ENCODE results near the gene FBXO31.

Gene FBXO31

GRCh38 chr16:87420026-87421002 lies 36.7 kb upstream of the FBXO31 start:
- Histone ChIP-seq H3K9ac (ENCODE audit: low read length) (no peak overlapping the region), H3K4me3 (ENCODE audit: low read depth in 1 of 2, low read length in 2 of 2) (no peak overlapping the region), H3K27me3 (ENCODE audit: control insufficient read depth in 1 of 2, insufficient read depth in 2 of 2, low read length in 2 of 2) (no peaks in the 10 kb centered on the region), H3K36me3 (ENCODE audit: insufficient read depth, low read length) (peaks cover 37% of the 10 kb centered on the region), H3K4me1 (ENCODE audit: insufficient read depth, low read length) (no peaks in the 10 kb centered on the region), H3K27ac (ENCODE audit: low read depth, low read length) (no peak overlapping the region), H3K9me3 (ENCODE audit: low read length) (no peaks in the 10 kb centered on the region)

DNA sequence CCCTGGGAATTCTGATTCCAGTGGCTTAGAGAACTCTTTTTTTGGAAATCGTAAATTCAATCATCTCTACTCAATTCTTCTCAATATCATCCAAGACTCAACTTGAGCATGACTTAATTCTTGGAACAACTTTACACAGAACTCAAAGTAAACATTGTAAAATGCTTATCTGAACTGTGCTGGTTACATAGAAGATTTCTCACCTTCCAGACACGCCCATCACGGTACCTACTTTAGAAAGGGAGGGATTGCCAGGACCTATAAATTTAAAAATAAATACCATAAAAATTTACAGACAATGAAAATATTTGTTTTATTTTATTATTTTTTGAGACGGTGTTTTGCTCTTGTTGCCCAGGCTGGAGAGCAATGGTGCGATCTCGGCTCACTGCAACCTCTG lies 35.1 kb upstream of the FBXO31 start:
- Histone ChIP-seq H3K36me3 (ENCODE audit: insufficient read depth, low read length) (peaks cover 41% of the 10 kb centered on the region), H3K4me3 (ENCODE audit: low read depth in 1 of 2, low read length in 2 of 2) (no peak overlapping the region), H3K9me3 (ENCODE audit: low read length) (no peaks in the 10 kb centered on the region), H3K9ac (ENCODE audit: low read length) (no peak overlapping the region), H3K27ac (ENCODE audit: low read depth, low read length) (no peak overlapping the region), H3K27me3 (ENCODE audit: control insufficient read depth in 1 of 2, insufficient read depth in 2 of 2, low read length in 2 of 2) (no peaks in the 10 kb centered on the region), H3K4me1 (ENCODE audit: insufficient read depth, low read length) (no peaks in the 10 kb centered on the region)

- Histone ChIP-seq H3K9ac (ENCODE audit: low read length) (no peak overlapping the region), H3K4me3 (ENCODE audit: low read depth in 1 of 2, low read length in 2 of 2) (no peak overlapping the region), H3K27ac (ENCODE audit: low read depth, low read length) (no peak overlapping the region), H3K9me3 (ENCODE audit: low read length) (no peaks in the 10 kb centered on the region), H3K36me3 (ENCODE audit: insufficient read depth, low read length) (peaks cover 38% of the 10 kb centered on the region), H3K27me3 (ENCODE audit: control insufficient read depth in 1 of 2, insufficient read depth in 2 of 2, low read length in 2 of 2) (no peaks in the 10 kb centered on the region), H3K4me1 (ENCODE audit: insufficient read depth, low read length) (no peaks in the 10 kb centered on the region)
Observed at GRCh38 chr16:87418216-87418615, 34.6 kb upstream of the FBXO31 start.

GRCh38 chr16:87417528-87417910 lies 33.9 kb upstream of the FBXO31 start:
- H3K27me3 ChIP-seq (ENCODE audit: control insufficient read depth in 1 of 2, insufficient read depth in 2 of 2, low read length in 2 of 2) = no peaks in the 10 kb centered on the region
- no peak overlapping the region for H3K27ac ChIP-seq (ENCODE audit: low read depth, low read length)
- H3K4me3 ChIP-seq (ENCODE audit: low read depth in 1 of 2, low read length in 2 of 2) = no peak overlapping the region
- peaks cover 39% of the 10 kb centered on the region for H3K36me3 ChIP-seq (ENCODE audit: insufficient read depth, low read length)
- H3K9me3 ChIP-seq (ENCODE audit: low read length) = no peaks in the 10 kb centered on the region
- no peak overlapping the region for H3K9ac ChIP-seq (ENCODE audit: low read length)
- no peaks in the 10 kb centered on the region for H3K4me1 ChIP-seq (ENCODE audit: insufficient read depth, low read length)

DNA sequence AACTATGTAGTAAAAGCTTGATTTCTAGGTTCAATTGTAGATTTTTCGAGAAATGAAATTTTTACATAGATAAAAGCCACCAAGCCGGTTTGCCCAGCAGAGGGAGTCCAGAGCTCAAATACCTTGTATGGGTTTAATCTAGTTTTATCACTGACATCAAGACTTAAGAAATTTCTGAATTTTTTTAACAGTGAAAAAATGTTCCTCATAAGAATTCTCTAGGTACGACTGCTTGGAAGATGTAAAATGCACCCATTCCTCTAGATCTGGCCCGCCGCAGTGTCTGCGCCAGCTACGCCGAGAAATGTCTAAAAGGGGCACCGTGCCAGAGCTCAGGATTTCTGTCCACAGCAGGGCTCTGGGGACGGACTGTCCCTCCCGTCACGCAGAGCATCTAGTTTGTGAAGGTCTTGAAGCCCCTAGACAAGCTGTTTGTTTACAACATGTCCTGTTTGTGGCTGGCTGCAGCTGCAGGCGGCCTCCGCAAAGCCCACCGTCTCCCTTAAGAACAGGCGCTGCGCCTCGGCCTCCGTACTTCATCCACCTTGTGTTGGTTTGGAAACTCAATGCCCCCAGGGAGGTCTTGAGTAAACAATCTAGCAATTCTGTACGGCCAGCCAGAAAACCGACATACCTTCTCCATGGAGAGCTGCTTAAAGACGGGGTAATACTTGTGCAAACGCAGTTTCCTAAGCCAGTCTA lies 33.4 kb upstream of the FBXO31 start:
- no peaks in the 10 kb centered on the region for H3K4me1 ChIP-seq (ENCODE audit: insufficient read depth, low read length)
- H3K9me3 ChIP-seq (ENCODE audit: low read length) = no peaks in the 10 kb centered on the region
- H3K27me3 ChIP-seq (ENCODE audit: control insufficient read depth in 1 of 2, insufficient read depth in 2 of 2, low read length in 2 of 2) = no peaks in the 10 kb centered on the region
- H3K9ac ChIP-seq (ENCODE audit: low read length) = no peak overlapping the region
- H3K36me3 ChIP-seq (ENCODE audit: insufficient read depth, low read length) = peaks cover 43% of the 10 kb centered on the region
- H3K27ac ChIP-seq (ENCODE audit: low read depth, low read length) = no peak overlapping the region
- no peak overlapping the region for H3K4me3 ChIP-seq (ENCODE audit: low read depth in 1 of 2, low read length in 2 of 2)

DNA sequence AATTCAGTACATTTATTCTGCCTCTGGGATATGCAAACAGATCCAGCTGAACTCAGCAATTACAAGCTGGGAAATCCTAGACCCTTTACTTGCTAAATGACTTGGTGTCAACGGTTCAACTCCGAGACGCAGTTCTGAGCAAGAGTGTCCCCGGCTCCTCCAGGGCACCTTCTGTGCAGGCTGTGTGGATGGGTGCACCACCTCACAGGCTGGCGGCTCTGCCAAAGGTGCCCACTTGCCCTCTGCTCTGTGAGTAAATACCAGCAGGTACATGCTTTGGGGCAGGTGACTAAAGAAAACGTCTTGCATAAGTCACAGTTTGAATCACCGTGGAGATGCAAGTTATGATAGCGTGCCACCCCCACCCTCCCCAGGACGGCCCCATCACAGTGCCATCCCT lies 31.9 kb upstream of the FBXO31 start:
- Histone ChIP-seq H3K4me3 (ENCODE audit: low read depth in 1 of 2, low read length in 2 of 2) (no peak overlapping the region), H3K9ac (ENCODE audit: low read length) (no peak overlapping the region), H3K36me3 (ENCODE audit: insufficient read depth, low read length) (peaks cover 48% of the 10 kb centered on the region), H3K9me3 (ENCODE audit: low read length) (no peaks in the 10 kb centered on the region), H3K4me1 (ENCODE audit: insufficient read depth, low read length) (no peaks in the 10 kb centered on the region), H3K27ac (ENCODE audit: low read depth, low read length) (no peak overlapping the region), H3K27me3 (ENCODE audit: control insufficient read depth in 1 of 2, insufficient read depth in 2 of 2, low read length in 2 of 2) (no peaks in the 10 kb centered on the region)

DNA sequence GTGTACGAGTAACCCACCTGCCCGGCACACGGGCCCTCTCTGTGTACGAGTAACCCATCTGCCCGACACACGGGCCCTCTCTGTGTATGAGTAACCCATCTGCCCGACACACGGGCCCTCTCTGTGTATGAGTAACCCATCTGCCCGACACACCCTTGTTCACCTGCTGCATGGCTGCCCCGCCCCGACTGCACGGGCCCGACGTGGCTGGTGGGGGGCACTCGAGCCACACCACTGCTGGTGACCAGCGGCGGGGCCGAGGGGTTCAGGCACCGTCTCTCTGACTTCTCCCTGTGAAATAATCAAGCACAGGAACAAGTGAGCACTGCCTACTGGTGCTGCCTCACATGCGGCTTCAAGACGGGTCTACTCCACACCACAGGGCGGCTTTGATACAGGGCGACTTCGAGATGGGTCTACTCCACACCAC lies 30.7 kb upstream of the FBXO31 start:
- no peaks in the 10 kb centered on the region for H3K4me1 ChIP-seq (ENCODE audit: insufficient read depth, low read length)
- no peak overlapping the region for H3K9ac ChIP-seq (ENCODE audit: low read length)
- no peaks in the 10 kb centered on the region for H3K9me3 ChIP-seq (ENCODE audit: low read length)
- peaks cover 55% of the 10 kb centered on the region for H3K36me3 ChIP-seq (ENCODE audit: insufficient read depth, low read length)
- no peak overlapping the region for H3K27ac ChIP-seq (ENCODE audit: low read depth, low read length)
- H3K4me3 ChIP-seq (ENCODE audit: low read depth in 1 of 2, low read length in 2 of 2) = no peak overlapping the region
- H3K27me3 ChIP-seq (ENCODE audit: control insufficient read depth in 1 of 2, insufficient read depth in 2 of 2, low read length in 2 of 2) = no peaks in the 10 kb centered on the region

DNA sequence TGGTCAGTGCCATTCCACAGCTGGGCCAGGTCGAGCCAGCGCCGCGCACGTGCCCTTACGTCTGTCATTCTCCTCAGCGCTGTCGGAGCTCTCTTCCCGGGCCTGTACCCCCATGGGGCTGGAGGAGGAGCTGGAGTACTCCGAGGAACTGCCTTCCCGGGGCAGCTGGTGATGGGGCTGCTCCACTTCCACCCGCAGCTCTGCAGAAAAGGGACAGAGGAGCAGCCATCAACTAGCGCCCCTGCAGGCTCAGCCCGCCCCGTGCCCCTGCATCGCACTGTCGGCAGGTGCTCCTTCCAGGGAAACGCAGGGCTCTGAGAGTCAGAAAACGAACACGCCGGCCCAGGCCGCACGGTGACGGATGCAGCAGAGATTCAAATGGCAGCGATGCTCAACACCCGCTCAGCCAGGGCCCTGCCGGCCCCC lies 29.4 kb upstream of the FBXO31 start:
- Histone ChIP-seq H3K27me3 (ENCODE audit: control insufficient read depth in 1 of 2, insufficient read depth in 2 of 2, low read length in 2 of 2) (no peaks in the 10 kb centered on the region), H3K27ac (ENCODE audit: low read depth, low read length) (no peak overlapping the region), H3K9ac (ENCODE audit: low read length) (no peak overlapping the region), H3K4me1 (ENCODE audit: insufficient read depth, low read length) (no peaks in the 10 kb centered on the region), H3K36me3 (ENCODE audit: insufficient read depth, low read length) (peaks cover 61% of the 10 kb centered on the region), H3K9me3 (ENCODE audit: low read length) (no peaks in the 10 kb centered on the region), H3K4me3 (ENCODE audit: low read depth in 1 of 2, low read length in 2 of 2) (no peak overlapping the region)

GRCh38 chr16:87412371-87412995 lies 28.9 kb upstream of the FBXO31 start:
- no peak overlapping the region for H3K27ac ChIP-seq (ENCODE audit: low read depth, low read length)
- H3K4me1 ChIP-seq (ENCODE audit: insufficient read depth, low read length) = no peaks in the 10 kb centered on the region
- H3K36me3 ChIP-seq (ENCODE audit: insufficient read depth, low read length) = peaks cover 56% of the 10 kb centered on the region

GRCh38 chr16:87411375-87412271 lies 28.0 kb upstream of the FBXO31 start:
- no peak overlapping the region for H3K4me3 ChIP-seq (ENCODE audit: low read depth in 1 of 2, low read length in 2 of 2)
- no peak overlapping the region for H3K27ac ChIP-seq (ENCODE audit: low read depth, low read length)
- H3K36me3 ChIP-seq (ENCODE audit: insufficient read depth, low read length) = peaks cover 52% of the 10 kb centered on the region

More at GRCh38 chr16:87412371-87412995, 28.9 kb upstream of the FBXO31 start:
- Histone ChIP-seq H3K9me3 (ENCODE audit: low read length) (no peaks in the 10 kb centered on the region), H3K27me3 (ENCODE audit: control insufficient read depth in 1 of 2, insufficient read depth in 2 of 2, low read length in 2 of 2) (no peaks in the 10 kb centered on the region), H3K9ac (ENCODE audit: low read length) (no peak overlapping the region), H3K4me3 (ENCODE audit: low read depth in 1 of 2, low read length in 2 of 2) (no peak overlapping the region)

More at GRCh38 chr16:87411375-87412271, 28.0 kb upstream of the FBXO31 start:
- Histone ChIP-seq H3K27me3 (ENCODE audit: control insufficient read depth in 1 of 2, insufficient read depth in 2 of 2, low read length in 2 of 2) (no peaks in the 10 kb centered on the region), H3K9me3 (ENCODE audit: low read length) (no peaks in the 10 kb centered on the region), H3K4me1 (ENCODE audit: insufficient read depth, low read length) (no peaks in the 10 kb centered on the region), H3K9ac (ENCODE audit: low read length) (no peak overlapping the region)

All from muscle layer of colon (tissue), 2 donors.